Glutamatergic neuron (in vitro differentiated cells): ENCODE data around the gene GEMIN7. TPM values are rescaled to one million over a fixed set of nuclear protein-coding genes. Genes with fewer than 3 reads are reported as not detected.

ENCODE experiments used
- DNase-seq: peaks from one replicate; pipeline ENCODE4 v3.0.0; 2022
- H3K27ac Mint-ChIP-seq: one replicate; pipeline ENCODE4 v1.8.0; 2020; ENCODE audit warnings: mild to moderate bottlenecking, mixed read lengths, inconsistent platforms; ENCODE audit not compliant: unreplicated experiment
- H3K27me3 Mint-ChIP-seq: one replicate; pipeline ENCODE4 v1.8.0; 2020; ENCODE audit warnings: mild to moderate bottlenecking, moderate library complexity, mixed read lengths, inconsistent platforms; ENCODE audit not compliant: unreplicated experiment
- H3K36me3 Mint-ChIP-seq: one replicate; pipeline ENCODE4 v1.8.0; 2020; ENCODE audit warnings: mild to moderate bottlenecking, mixed read lengths, inconsistent platforms; ENCODE audit not compliant: unreplicated experiment
- H3K4me1 Mint-ChIP-seq: one replicate; pipeline ENCODE4 v1.8.0; 2020; ENCODE audit warnings: mild to moderate bottlenecking, low read depth, mixed read lengths, inconsistent platforms; ENCODE audit not compliant: unreplicated experiment
- H3K4me3 Mint-ChIP-seq: one replicate; pipeline ENCODE4 v1.8.0; 2020; ENCODE audit warnings: mild to moderate bottlenecking, mixed read lengths, inconsistent platforms; ENCODE audit not compliant: unreplicated experiment
- H3K9me3 Mint-ChIP-seq: one replicate; pipeline ENCODE4 v1.8.0; 2020; ENCODE audit warnings: mild to moderate bottlenecking, moderate library complexity, mixed read lengths, inconsistent platforms; ENCODE audit not compliant: unreplicated experiment
- CTCF ChIP-seq: fragments of 200-600 bp; sonication (generic); IDR thresholded peaks from one replicate; pipeline ENCODE4 v1.5.0; 2021; ENCODE audit not compliant: partially characterized antibody, unreplicated experiment
- total RNA-seq: library from RNA; stranded (reverse); fragmentation: NEBNext Ultra II Directional; extraction: Animal tissue kit (Norgen Biotek cat#: 25700); gene quantifications from one replicate; pipeline ENCODE4 v1.2.1, GENCODE V29; 2021; ENCODE audit not compliant: unreplicated experiment

The GEMIN7 gene
- total RNA-seq, 1 donor from 2014 or later, result 49.1 TPM

GRCh38 chr19:45045671-45046353 lies 33.2 kb upstream of the GEMIN7 start:
- Mint-ChIP-seq H3K27ac (no peak overlapping the region), H3K4me3 (no peak overlapping the region), H3K27me3 (peaks cover 3% of the 10 kb centered on the region), H3K9me3 (no peaks in the 10 kb centered on the region), H3K4me1 (no peaks in the 10 kb centered on the region), H3K36me3 (no peaks in the 10 kb centered on the region)
- TF ChIP-seq CTCF, result no peak
- DNase-seq, result no peak

GRCh38 chr19:45046355-45046754 lies 32.7 kb upstream of the GEMIN7 start:
- Mint-ChIP-seq H3K4me1 (peaks cover 1% of the 10 kb centered on the region), H3K36me3 (no peaks in the 10 kb centered on the region), H3K27me3 (peaks cover 3% of the 10 kb centered on the region), H3K4me3 (no peak overlapping the region), H3K9me3 (no peaks in the 10 kb centered on the region), H3K27ac (no peak overlapping the region)
- DNase-seq, result no peak
- TF ChIP-seq CTCF, result no peak

- H3K27me3 Mint-ChIP-seq, result peaks cover 3% of the 10 kb centered on the region
- H3K4me3 Mint-ChIP-seq, result no peak overlapping the region
- H3K36me3 Mint-ChIP-seq, result no peaks in the 10 kb centered on the region
- no peak overlapping the region for H3K27ac Mint-ChIP-seq
- H3K4me1 Mint-ChIP-seq, result peaks cover 4% of the 10 kb centered on the region
- no peak for TF ChIP-seq CTCF
- H3K9me3 Mint-ChIP-seq, result no peaks in the 10 kb centered on the region
- DNase-seq, result no peak
These were observed 31.8 kb upstream of the GEMIN7 start for GRCh38 chr19:45047188-45047797.

- Mint-ChIP-seq H3K27ac (no peak overlapping the region), H3K4me1 (peaks cover 4% of the 10 kb centered on the region), H3K9me3 (no peaks in the 10 kb centered on the region), H3K27me3 (peaks cover 3% of the 10 kb centered on the region), H3K36me3 (no peaks in the 10 kb centered on the region), H3K4me3 (no peak overlapping the region)
- no peak for DNase-seq
- no peak for TF ChIP-seq CTCF
These were observed 29.9 kb upstream of the GEMIN7 start for GRCh38 chr19:45049073-45049736.

GRCh38 chr19:45050036-45050435 lies 29.0 kb upstream of the GEMIN7 start:
- H3K36me3 Mint-ChIP-seq, result no peaks in the 10 kb centered on the region

More at GRCh38 chr19:45050036-45050435, 29.0 kb upstream of the GEMIN7 start:
- Mint-ChIP-seq H3K27me3 (peaks cover 3% of the 10 kb centered on the region), H3K9me3 (no peaks in the 10 kb centered on the region), H3K27ac (no peak overlapping the region), H3K4me1 (peaks cover 4% of the 10 kb centered on the region), H3K4me3 (no peak overlapping the region)
- no peak for DNase-seq
- no peak for TF ChIP-seq CTCF
